ENCODE results near the gene NFATC2.
A peak's percentile ranks its signal among the peaks of the same experiment; 100 is the strongest.

Gene NFATC2

GRCh38 chr20:51536116-51537069, 6.1 kb downstream of the NFATC2 start:
- DNase-seq (ENCODE audit: low read depth): no peak

- no peak for DNase-seq (ENCODE audit: low read depth)
Measured at GRCh38 chr20:51535674-51536073, 6.8 kb downstream of the NFATC2 start.

GRCh38 chr20:51535075-51535386, 7.5 kb downstream of the NFATC2 start:
- no peak for DNase-seq (ENCODE audit: low read depth)

DNA sequence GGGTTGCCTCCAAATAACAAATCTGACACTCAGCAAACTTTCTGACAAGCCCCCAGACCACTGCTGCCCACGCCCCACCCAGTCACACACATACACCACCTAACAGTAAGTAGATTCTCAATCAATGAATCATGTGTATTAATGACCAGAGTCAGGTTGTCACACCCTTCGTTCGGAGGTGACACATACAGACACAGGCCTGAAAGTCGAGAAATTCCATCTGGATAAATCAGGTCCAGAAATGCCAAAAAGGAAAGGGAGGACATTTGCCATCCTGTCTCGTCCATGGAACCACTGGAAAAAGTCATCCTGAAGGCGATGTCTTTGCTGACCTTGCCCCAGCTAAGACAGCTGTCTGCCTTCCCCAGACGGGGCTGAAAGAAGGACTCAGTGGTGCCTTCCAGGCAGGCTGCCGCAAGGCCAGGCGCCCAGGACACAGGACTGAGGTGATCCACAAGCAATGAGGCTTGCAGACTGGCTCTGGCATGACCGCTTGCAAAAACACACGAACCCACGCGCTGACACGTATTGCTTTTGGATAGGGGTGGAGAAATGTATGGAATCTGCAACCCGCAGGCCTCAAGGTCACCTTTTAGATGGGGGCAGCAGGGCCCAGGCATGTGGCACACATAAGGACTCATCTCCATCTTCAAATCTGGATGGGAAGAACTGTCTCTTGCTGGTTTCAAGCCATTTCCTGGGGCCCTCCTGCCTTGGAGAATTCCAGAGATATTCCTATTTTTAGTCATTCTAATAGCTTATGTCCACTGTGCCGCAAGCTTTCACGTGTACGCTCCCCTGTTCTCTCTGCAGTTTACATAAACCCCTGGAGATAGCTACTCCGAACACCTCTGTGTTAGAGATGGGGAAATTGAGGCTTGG, 9.0 kb downstream of the NFATC2 start:
- DNase-seq (ENCODE audit: low read depth): peak; percentile 92

DNA sequence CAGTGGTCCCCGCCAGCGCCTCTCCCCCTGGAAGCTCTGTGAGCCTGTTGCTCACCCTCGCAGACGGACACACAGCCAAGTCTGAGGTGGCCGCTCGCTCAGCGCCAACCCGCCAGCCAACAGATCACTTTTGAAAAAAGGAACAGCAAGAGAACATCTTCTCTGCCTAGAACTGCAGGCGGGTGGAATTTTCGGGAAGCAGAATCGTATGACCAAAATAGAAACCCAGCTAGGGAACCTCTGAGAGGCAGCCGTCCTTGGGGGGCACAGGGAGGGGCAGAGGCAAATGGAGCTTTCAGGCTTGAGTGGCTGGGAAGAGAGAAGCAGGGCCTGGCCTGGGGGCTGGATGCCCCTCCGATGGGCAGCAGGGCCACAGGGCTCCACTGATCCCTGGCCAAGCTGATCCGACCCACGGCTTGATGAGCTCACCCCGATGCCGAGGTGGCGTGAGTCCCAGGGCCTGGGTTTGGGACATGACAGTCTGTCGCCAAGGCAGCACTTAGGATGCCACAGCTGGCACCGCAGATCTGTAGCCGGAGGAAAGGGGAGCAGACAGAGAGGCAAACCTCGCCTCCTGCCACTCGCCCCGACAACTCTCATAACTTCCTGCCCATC, 9.8 kb downstream of the NFATC2 start:
- peak; percentile 70 for DNase-seq (ENCODE audit: low read depth)

GRCh38 chr20:51531712-51532456, 10.6 kb downstream of the NFATC2 start:
- no peak for DNase-seq (ENCODE audit: low read depth)

GRCh38 chr20:51531141-51531710, 11.3 kb downstream of the NFATC2 start:
- peak; percentile 39 for DNase-seq (ENCODE audit: low read depth)

DNA sequence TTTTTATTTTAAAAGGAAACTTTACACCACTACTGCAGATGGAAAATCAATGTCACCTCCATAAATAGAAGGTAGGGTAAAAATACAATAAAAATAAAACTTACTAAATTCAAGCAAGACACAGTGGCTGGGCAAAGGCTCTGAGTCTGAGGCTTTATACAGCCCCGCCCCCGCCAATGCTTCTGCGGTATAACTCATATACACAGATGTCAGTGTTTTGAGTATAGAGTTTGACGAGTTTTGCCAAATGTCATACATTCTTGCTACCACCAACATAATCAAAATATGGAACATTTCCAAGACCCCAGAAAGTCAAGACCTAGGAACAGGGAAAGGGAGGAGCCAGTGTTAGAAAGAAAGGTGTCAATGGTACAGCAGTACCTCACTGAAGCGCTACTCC, 12.8 kb downstream of the NFATC2 start:
- peak; percentile 29 for DNase-seq (ENCODE audit: low read depth)

GRCh38 chr20:51529081-51529681, 13.3 kb downstream of the NFATC2 start:
- DNase-seq (ENCODE audit: low read depth): peak; percentile 81

DNA sequence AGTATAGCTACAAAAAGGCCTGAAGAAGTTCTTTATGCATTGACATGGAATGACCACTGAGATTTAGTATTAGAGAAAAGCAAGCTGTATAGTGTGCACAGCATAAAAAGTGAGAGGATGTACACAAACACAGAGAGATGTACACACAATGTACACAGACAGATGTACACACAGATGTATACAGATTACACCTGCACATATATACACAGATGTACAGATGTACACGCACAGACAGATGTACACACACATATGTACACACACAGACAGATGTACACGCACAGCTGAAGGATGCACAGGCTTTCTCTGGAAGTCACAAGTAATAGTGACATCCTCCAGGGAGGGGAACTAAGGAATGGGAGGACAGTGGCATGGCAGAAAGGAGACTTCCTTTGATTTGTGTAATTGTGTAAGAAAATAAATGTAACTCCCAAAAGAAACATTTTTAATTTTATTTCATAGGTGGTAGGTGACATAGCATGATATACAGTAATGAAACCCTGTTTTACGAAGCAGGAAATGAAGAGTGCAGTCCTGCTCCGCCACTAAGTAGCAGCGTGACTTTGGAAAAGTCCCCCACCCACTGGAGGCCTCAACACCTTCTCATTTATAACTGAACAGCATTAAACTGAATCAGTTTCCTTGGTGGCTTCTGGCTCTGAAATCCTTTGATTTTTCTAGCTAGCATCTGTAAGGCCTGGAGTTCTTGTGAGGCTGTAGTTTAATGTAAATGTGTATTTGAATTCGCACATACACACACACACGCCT, 14.1 kb downstream of the NFATC2 start:
- DNase-seq (ENCODE audit: low read depth): no peak

- no peak for DNase-seq (ENCODE audit: low read depth)
Measured at GRCh38 chr20:51526754-51527153, 15.8 kb downstream of the NFATC2 start.

- no peak for DNase-seq (ENCODE audit: low read depth)
Measured at GRCh38 chr20:51526106-51526470, 16.4 kb downstream of the NFATC2 start.

GRCh38 chr20:51525241-51526105, 17.0 kb downstream of the NFATC2 start:
- no peak for DNase-seq (ENCODE audit: low read depth)

- no peak for DNase-seq (ENCODE audit: low read depth)
Measured at GRCh38 chr20:51523276-51524013, 19.1 kb downstream of the NFATC2 start.

DNA sequence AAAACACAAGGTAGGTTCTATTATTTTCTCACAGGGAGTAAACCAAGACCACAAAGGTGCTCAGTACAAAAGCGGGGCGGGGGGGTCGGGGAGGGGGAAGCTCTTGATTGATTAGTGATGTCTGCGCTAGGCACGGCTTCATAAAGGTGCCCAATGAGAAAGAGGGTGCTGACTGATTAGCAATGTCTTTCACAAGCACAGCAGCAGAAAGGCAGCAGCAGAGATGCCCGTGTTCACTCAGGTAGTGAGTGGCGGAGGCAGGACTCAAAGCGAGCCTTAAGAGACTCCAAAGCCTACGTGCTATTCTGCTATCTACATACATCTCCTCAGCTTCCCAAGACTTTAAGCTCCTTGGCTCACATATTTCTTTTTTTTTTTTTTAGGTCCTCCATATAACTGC, 20.3 kb downstream of the NFATC2 start:
- no peak for DNase-seq (ENCODE audit: low read depth)

GRCh38 chr20:51517839-51518238, 24.7 kb downstream of the NFATC2 start:
- DNase-seq (ENCODE audit: low read depth): no peak

DNA sequence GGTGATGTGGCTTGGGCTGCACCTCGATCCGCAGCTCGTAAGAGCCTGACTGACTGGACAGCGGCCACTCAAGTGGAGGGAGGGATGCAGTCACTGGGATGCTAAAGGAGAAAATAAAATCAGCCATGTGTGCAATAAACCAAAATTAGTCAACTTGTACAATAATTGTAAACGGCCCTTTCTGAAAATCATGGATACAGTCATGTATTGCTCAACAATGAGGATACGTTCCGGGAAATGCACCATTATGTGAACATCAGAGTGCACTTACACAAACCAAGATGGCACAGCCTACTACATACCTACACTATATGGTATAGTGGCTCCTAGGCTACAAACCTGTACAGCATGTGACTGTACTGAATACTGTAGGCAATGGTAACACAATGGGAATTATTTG, 25.7 kb downstream of the NFATC2 start:
- DNase-seq (ENCODE audit: low read depth): no peak

DNA sequence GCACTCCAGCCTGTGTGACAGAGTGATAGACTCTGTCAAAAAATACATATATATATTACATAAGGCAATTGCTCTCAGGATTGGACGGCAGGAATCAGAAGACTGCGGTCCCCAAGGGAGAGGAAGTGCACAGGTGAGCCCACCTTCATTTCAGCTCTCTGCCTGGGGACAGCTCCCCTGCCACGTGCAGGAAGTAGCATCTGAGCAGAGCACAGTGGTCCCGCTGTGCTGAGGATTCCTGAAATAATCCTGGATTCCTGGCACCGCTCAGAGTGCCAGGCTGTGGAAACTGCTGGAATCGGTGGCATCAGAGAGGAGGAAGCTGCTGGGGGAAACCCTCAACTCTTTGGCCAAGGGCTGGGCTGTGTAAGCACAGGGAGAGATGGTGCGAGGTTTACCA, 27.7 kb downstream of the NFATC2 start:
- DNase-seq (ENCODE audit: low read depth): no peak

DNA sequence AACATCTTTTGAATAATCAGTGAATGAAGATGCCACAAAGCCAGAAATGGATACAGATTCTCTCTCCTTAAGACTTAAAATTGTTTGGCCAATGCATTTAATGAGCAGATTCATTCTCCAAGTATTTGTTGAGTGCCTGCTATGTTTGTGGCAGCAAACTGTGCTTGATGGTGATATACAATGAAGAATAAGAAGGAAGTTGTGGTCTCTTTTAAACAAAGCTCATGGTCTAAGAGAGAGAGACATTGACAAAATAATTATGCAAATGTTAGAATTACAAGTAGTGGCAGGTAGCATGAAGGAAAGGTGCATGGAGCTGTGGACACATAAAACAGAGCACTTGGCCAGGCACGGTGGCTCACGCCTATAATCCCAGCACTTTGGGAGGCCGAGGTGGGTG, 28.3 kb downstream of the NFATC2 start:
- peak; percentile 30 for DNase-seq (ENCODE audit: low read depth)
